Parathyroid adenoma (tissue), 2 donors: ENCODE measurements around the gene ATF4.

Experiments
- H2AFZ ChIP-seq: fragments of 300-600 bp; sonication (generic); one replicate; pipeline ENCODE4 v1.7.0; 2017; ENCODE audit warnings: antibody characterized with exemption, mild to moderate bottlenecking
- H3K27ac ChIP-seq: fragments of 300-600 bp; sonication (generic); one replicate; pipeline ENCODE4 v1.7.0; 2017
- H3K27me3 ChIP-seq: fragments of 300-600 bp; sonication (generic); one replicate; pipeline ENCODE4 v1.7.0; 2017; ENCODE audit warnings: low read length; ENCODE audit not compliant: control insufficient read depth, insufficient read depth
- H3K36me3 ChIP-seq: fragments of 300-600 bp; sonication (generic); one replicate; pipeline ENCODE4 v1.7.0; 2017; ENCODE audit warnings: low read length; ENCODE audit not compliant: control insufficient read depth, insufficient read depth
- H3K4me1 ChIP-seq: fragments of 300-600 bp; sonication (generic); one replicate; pipeline ENCODE4 v1.7.0; 2017; ENCODE audit warnings: control low read depth
- H3K4me2 ChIP-seq: fragments of 300-600 bp; sonication (generic); one replicate; pipeline ENCODE4 v1.7.0; 2017; ENCODE audit warnings: low read length
- H3K4me3 ChIP-seq: fragments of 300-600 bp; sonication (generic); one replicate; pipeline ENCODE4 v1.7.0; 2017; ENCODE audit warnings: low read depth, low read length
- H3K79me2 ChIP-seq: fragments of 300-600 bp; sonication (generic); one replicate; pipeline ENCODE4 v1.7.0; 2017; ENCODE audit warnings: control low read depth
- H3K9ac ChIP-seq: fragments of 300-600 bp; sonication (generic); one replicate; pipeline ENCODE4 v1.7.0; 2017; ENCODE audit warnings: mild to moderate bottlenecking
- H3K9me3 ChIP-seq: fragments of 300-600 bp; sonication (generic); one replicate; pipeline ENCODE4 v1.7.0; 2017; ENCODE audit warnings: low read length; ENCODE audit not compliant: control insufficient read depth
- TF ChIP-seq, protein P1 (sequence below): fragments of 300-600 bp; sonication (generic); IDR thresholded peaks from one replicate; pipeline ENCODE4 v1.7.0; 2017; ENCODE audit warnings: antibody characterized with exemption, mild to moderate bottlenecking
- donor health status: primary hyperparathyroidism.

The ATF4 gene

DNA sequence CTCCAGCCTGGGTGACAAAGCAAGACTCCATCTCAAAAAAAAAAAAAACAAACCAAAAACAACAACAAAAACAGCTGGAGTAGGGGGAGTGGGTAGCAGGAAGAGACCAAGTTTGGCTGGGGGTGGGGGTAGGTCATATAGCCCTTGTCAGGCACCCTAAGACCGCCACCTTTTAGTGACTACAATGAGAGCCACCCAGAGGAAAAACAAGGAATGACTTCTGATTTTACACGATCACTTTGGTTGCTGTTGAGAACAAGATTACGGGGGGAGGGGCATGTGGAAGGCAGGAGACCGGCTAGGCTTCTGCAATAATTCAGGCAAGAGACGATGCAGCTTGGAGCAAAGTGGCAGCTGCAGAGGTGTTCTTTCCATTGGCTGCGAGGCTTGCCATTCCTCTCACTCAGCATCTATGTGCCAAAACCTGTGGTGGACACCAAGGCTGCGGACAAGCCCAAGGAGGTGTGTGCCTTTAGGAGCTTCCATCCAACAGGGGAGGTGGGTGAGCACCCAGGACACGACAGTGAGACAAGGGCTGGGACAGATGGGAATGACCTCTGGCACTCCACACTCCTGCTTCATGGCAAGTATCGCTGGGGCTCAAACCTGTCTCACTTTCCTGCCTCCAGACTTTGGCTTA lies 10.4 kb downstream of the ATF4 start:
- Histone ChIP-seq H3K4me3 (no peak overlapping the region), H3K27ac (no peak overlapping the region), H3K79me2 (no peaks in the 10 kb centered on the region), H3K9me3 (no peaks in the 10 kb centered on the region), H3K9ac (no peak overlapping the region), H3K4me2 (no peak overlapping the region), H3K27me3 (no peaks in the 10 kb centered on the region), H2AFZ (no peak overlapping the region), H3K36me3 (no peaks in the 10 kb centered on the region), H3K4me1 (peaks cover 25% of the 10 kb centered on the region)
- TF ChIP-seq, protein P1, sequence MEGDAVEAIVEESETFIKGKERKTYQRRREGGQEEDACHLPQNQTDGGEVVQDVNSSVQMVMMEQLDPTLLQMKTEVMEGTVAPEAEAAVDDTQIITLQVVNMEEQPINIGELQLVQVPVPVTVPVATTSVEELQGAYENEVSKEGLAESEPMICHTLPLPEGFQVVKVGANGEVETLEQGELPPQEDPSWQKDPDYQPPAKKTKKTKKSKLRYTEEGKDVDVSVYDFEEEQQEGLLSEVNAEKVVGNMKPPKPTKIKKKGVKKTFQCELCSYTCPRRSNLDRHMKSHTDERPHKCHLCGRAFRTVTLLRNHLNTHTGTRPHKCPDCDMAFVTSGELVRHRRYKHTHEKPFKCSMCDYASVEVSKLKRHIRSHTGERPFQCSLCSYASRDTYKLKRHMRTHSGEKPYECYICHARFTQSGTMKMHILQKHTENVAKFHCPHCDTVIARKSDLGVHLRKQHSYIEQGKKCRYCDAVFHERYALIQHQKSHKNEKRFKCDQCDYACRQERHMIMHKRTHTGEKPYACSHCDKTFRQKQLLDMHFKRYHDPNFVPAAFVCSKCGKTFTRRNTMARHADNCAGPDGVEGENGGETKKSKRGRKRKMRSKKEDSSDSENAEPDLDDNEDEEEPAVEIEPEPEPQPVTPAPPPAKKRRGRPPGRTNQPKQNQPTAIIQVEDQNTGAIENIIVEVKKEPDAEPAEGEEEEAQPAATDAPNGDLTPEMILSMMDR, result no peak

DNA sequence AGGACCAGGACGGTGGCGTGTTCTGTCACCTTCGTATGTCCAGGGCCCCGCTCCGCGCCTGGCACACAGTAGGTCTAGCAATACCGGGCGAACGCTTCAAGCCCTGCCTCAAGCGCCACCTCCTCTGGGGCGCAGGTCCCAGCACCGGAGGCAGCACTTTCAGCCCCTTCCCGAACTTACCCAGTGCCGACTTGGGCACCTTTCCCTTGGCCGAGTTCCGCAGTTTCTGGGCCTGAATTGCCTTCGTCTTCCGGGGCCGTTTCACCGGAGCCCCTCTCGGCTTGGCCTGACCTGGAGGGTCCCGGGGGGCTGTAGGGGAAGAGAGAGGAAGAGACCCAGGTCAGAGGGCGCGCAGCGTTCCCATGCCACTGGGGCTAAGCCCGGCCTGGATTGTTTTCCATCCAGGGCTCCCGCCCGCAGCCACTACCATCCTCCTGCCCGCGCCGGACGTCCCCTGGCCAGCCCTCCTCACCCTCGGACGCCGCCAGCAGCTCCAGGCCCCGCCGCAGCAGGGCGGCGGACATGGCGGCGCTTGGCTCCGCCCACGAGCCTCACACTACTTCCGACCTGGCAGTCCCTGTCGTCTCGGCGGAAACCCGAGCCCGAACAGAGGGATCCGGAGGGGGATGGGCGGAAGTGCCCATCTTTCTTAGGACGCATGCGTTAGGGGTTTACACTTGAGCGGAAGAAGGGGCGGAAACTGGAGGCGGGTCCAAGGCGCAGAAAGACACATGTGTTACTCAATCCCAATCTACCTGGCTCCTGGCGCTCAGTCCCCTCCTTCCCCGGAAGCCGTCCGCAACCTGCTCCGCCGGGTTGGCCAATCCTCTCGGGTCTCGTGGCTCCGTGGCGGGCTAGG lies 12.1 kb downstream of the ATF4 start, which contains the start of gene RPS19BP1:
TSS of gene RPS19BP1 (minus strand) at position 534 of the 859 bp plus-strand sequence. CDS start at position 524, 10 bp downstream.
- Histone ChIP-seq H2AFZ (peak within 1 kb of the TSS; percentile 79), H3K4me2 (peak within 1 kb of the TSS; percentile 90), H3K9me3 (no peaks in the 10 kb centered on the region), H3K4me1 (peaks cover 20% of the 10 kb centered on the region), H3K36me3 (no peaks in the 10 kb centered on the region), H3K9ac (peak within 1 kb of the TSS; percentile 17), H3K27me3 (no peaks in the 10 kb centered on the region), H3K79me2 (no peaks in the 10 kb centered on the region), H3K4me3 (peak within 1 kb of the TSS; percentile 95), H3K27ac (peak within 1 kb of the TSS; percentile 73)
- TF ChIP-seq, protein P1, result no peak

DNA sequence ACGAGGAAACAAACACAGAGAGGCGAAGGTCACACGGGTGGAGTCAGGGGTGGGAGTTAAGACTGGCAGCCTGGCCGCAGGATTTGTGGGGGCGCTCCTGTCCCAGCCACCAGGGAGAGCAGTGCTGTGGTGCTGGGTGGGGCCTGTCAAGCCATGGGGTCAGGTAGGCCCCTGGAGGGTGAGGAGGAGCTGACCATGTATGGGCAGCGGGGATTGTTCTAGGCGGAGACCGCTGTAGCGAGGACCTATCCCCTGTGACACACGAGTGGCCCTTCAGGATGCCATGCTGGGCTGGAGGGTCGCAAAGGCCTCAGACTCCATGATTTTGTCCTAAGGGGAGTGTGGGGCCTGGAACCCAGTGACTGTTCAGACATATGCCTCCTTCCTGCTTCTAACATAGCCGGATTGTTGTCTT lies 13.7 kb downstream of the ATF4 start:
- H3K27me3 ChIP-seq, result no peaks in the 10 kb centered on the region
- H3K4me2 ChIP-seq, result no peak overlapping the region
- no peak overlapping the region for H3K9ac ChIP-seq
- no peaks in the 10 kb centered on the region for H3K36me3 ChIP-seq
- no peaks in the 10 kb centered on the region for H3K9me3 ChIP-seq
- H3K27ac ChIP-seq, result no peak overlapping the region
- H2AFZ ChIP-seq, result peak overlapping the region; percentile 76
- H3K4me1 ChIP-seq, result peaks cover 7% of the 10 kb centered on the region
- H3K79me2 ChIP-seq, result no peaks in the 10 kb centered on the region
- H3K4me3 ChIP-seq, result no peak overlapping the region
- TF ChIP-seq, protein P1, result no peak

DNA sequence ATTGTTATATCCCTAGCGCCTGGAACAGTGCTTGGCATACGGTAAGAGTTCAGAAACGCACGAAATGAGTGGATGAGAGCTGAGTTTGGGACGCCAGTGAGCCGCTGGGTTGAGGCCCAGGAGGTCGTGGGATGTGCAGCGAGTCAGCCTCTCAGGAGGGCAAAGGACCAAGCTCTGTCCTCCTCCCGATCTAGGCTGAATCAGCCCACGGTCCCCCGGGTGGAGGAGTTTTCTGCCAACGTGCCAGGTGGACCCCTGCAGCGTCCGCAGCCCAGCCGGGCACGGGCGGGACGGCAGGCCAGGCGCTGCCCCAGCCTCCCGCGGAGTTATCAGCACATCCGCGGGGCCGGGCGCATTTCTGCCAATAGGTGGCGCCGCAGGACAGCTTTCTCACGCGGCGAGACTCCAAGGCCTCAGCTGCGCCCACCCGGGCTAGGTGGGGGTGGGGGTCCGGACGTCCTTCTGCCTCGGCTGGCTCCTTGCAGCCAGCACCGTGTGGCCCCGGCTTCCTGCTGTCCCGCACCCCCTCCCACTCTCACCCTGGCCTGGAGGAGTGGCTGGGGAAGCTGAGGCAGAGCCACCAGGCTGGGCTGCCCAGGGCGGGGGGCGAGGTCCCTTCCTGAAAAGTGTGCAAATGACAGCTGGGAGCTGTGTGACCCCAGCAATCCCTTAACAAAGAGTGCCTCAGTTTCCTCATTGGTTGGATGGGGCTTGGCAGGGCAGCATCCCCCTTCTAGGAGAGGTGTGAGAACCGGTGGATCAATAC lies 14.4 kb downstream of the ATF4 start:
- H3K4me3 ChIP-seq, result no peak overlapping the region
- H3K4me2 ChIP-seq, result no peak overlapping the region
- H3K27me3 ChIP-seq, result no peaks in the 10 kb centered on the region
- no peaks in the 10 kb centered on the region for H3K79me2 ChIP-seq
- H3K27ac ChIP-seq, result no peak overlapping the region
- H3K9ac ChIP-seq, result no peak overlapping the region
- H3K36me3 ChIP-seq, result no peaks in the 10 kb centered on the region
- no peaks in the 10 kb centered on the region for H3K9me3 ChIP-seq
- TF ChIP-seq, protein P1, result peak; percentile 85
- peaks cover 3% of the 10 kb centered on the region for H3K4me1 ChIP-seq
- peak overlapping the region; percentile 76 for H2AFZ ChIP-seq
